ENCODE measurements around the gene SLC27A1.

Gene SLC27A1

DNA sequence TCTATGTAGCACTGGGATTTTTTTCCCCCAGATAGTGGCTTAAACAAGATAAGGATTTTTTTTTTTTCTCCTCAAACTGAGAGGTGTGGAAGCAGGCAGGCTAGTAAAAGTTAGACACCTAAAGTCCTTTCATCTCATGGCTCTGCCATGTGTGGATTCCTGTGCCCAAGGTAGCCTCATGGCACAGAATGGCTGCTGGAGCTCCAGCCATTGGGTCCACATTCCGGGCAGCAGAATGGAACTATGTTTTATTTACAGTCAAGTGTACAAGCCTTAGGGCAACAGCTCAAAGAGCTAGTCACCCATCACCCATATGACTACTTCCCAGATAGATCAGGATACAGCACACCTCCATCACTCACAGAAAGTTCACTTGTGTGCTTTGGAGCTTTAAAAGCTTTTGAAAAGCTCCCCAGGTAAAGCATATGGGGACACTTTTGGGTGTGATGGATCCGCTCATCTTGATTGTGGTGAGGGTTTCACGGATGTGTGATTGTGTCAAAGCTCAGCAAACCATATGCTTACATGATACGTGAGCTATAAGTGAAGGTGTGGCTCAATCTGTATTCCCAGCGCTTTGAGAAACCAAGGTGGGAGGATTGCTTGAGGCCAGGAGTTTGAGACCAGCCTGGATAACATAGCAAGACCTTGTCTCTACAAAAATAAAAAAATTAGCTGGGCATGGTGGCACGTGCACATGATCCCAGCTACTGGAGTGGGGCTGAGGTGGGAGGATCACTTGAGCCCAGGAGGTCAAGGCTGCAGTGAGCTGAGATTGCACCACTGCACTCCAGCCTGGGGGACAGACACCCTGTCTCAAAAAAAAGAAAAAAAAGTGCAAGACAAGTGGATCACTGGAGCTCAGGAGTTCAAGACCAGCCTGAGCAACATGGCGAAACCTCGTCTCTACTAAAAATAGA lies 59.2 kb downstream of the SLC27A1 start:
- Mint-ChIP-seq H3K4me1 (peaks cover 58% of the 10 kb centered on the region), H3K4me3 (peak overlapping the region; percentile 83), H3K36me3 (peaks cover 33% of the 10 kb centered on the region), H3K27me3 (no peaks in the 10 kb centered on the region), H3K9me3 (peaks cover 6% of the 10 kb centered on the region), H3K27ac (peak overlapping the region; percentile 76)
- no peak for ATAC-seq

- H3K4me3 Mint-ChIP-seq: no peak overlapping the region
- no peaks in the 10 kb centered on the region for H3K27me3 Mint-ChIP-seq
- H3K9me3 Mint-ChIP-seq: peaks cover 4% of the 10 kb centered on the region
- peaks cover 48% of the 10 kb centered on the region for H3K4me1 Mint-ChIP-seq
- H3K36me3 Mint-ChIP-seq: peaks cover 33% of the 10 kb centered on the region
- peak overlapping the region; percentile 76 for H3K27ac Mint-ChIP-seq
- no peak for ATAC-seq
These were observed 60.3 kb downstream of the SLC27A1 start for GRCh38 chr19:17530586-17530985.

DNA sequence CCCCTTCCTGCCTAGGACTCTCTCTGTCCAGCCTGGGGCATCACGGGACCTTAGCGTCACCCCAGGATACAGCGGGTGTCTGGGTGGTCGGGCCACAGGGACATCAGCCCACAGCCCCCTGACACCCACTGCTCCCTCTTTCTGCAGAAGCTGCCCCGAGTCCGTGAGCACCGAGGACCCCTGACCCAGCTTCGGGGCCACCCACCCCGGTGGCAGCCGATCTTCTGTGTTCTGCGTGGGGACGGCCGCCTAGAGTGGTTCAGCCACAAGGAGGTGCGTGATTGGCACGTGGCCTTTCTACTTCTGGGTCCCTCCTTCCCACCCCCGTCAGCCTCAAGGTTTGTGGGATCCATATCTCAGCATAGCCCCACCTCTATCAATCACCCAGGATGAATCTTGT lies 61.8 kb downstream of the SLC27A1 start:
- Mint-ChIP-seq H3K4me1 (peaks cover 38% of the 10 kb centered on the region), H3K27ac (no peak overlapping the region), H3K36me3 (peaks cover 39% of the 10 kb centered on the region), H3K4me3 (no peak overlapping the region), H3K9me3 (peaks cover 4% of the 10 kb centered on the region), H3K27me3 (no peaks in the 10 kb centered on the region)
- ATAC-seq: no peak

- ATAC-seq: no peak
- H3K27me3 Mint-ChIP-seq: no peaks in the 10 kb centered on the region
These were observed 62.2 kb downstream of the SLC27A1 start for GRCh38 chr19:17532557-17532956.

DNA sequence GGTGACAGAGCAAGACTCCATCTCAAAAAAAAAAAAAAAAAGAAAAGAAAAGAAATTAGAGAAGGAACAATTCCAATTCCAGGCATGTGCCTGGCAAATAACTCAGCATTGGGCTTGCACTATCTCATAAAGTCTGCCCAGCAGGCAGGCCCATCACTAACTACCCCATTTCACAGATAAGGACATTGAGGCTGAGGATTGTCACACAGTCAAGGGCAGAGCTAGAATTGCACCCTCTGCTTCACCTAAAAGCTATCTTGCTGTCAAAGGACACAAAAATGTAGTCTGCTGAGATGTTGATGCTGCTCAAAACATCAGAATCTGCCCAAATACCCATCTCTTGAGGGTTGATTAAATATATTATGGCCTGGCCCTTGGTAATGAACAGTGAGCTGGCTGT lies 64.4 kb downstream of the SLC27A1 start:
- peaks cover 50% of the 10 kb centered on the region for H3K36me3 Mint-ChIP-seq
- H3K4me3 Mint-ChIP-seq: no peak overlapping the region
- ATAC-seq: no peak
- no peaks in the 10 kb centered on the region for H3K27me3 Mint-ChIP-seq
- no peak overlapping the region for H3K27ac Mint-ChIP-seq
- peaks cover 42% of the 10 kb centered on the region for H3K4me1 Mint-ChIP-seq
- H3K9me3 Mint-ChIP-seq: no peaks in the 10 kb centered on the region

More at GRCh38 chr19:17532557-17532956, 62.2 kb downstream of the SLC27A1 start:
- Mint-ChIP-seq H3K36me3 (peaks cover 43% of the 10 kb centered on the region), H3K4me1 (peaks cover 41% of the 10 kb centered on the region), H3K9me3 (peaks cover 4% of the 10 kb centered on the region), H3K4me3 (no peak overlapping the region), H3K27ac (peak overlapping the region; percentile 19)

- Mint-ChIP-seq H3K9me3 (no peaks in the 10 kb centered on the region), H3K27me3 (no peaks in the 10 kb centered on the region), H3K4me1 (peaks cover 40% of the 10 kb centered on the region), H3K27ac (no peak overlapping the region), H3K36me3 (peaks cover 60% of the 10 kb centered on the region), H3K4me3 (no peak overlapping the region)
- ATAC-seq: no peak
These were observed 66.6 kb downstream of the SLC27A1 start for GRCh38 chr19:17536955-17537354.

- ATAC-seq: peak; percentile 54
- Mint-ChIP-seq H3K36me3 (peaks cover 64% of the 10 kb centered on the region), H3K27me3 (no peaks in the 10 kb centered on the region), H3K9me3 (no peaks in the 10 kb centered on the region), H3K4me1 (peaks cover 55% of the 10 kb centered on the region), H3K27ac (peak overlapping the region; percentile 76), H3K4me3 (peak overlapping the region; percentile 70)
These were observed 68.4 kb downstream of the SLC27A1 start for GRCh38 chr19:17538684-17539237.

DNA sequence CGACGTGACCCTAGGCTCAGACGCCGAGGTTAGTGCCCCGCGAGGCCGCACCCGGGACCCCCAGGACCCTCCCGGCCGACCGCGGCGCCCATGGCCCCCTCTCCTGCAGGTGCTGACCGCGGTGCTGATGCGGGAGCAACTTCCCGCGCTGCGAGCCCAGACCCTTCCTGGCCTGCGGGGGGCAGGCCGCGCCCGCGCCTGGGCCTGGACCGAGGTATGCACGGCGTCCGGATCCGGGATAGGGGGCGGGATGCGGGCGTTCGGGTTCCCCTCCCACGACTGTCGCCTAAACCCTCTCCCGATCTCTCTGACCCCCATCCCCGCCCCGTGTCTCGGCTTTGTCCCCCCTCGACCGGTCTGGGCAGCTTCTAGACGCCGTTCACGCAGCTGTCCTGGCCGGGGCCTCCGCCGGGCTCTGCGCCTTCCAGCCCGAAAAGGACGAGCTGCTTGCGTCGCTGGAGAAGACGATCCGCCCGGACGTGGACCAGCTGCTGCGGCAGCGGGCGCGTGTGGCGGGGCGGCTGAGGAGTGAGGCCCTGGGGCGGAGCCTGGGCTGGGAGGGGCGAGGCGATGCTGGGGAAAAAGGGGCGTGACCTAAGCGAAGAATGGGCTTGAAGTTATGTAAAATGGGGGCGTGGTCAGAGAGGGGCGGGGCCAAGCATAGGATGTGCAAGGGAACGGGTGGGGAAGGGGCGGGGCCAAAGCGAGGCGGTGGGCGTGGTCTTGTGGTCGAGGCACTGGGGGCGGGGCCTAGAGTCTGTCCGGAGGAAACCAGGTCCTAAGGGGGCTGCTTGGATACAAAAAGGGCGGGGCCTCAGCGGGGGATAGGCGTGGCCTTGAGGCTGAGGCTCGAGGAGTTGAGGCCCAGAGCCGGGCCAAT lies 69.2 kb downstream of the SLC27A1 start:
- Mint-ChIP-seq H3K27me3 (no peaks in the 10 kb centered on the region), H3K36me3 (peaks cover 64% of the 10 kb centered on the region), H3K4me3 (peak overlapping the region; percentile 84), H3K9me3 (no peaks in the 10 kb centered on the region), H3K27ac (peak overlapping the region; percentile 76), H3K4me1 (peaks cover 60% of the 10 kb centered on the region)
- peak; percentile 91 for ATAC-seq

DNA sequence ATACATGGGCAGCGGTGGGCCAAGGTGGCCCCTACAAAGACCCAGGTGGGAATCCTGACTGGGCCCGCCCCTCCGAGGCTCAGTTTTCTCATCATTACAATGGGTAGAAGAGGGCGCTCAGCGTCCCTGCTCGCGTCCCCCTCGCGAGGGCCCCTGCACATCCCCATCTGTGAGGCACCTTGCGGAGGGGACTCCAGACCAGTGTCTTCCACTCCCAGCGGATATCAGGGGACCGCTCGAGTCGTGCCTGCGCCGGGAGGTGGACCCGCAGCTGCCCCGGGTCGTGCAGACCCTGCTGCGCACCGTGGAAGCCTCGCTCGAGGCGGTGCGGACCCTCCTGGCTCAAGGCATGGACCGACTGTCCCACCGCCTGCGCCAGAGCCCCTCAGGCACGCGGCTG lies 69.8 kb downstream of the SLC27A1 start:
- Mint-ChIP-seq H3K36me3 (peaks cover 70% of the 10 kb centered on the region), H3K4me1 (peaks cover 66% of the 10 kb centered on the region), H3K4me3 (no peak overlapping the region), H3K27me3 (no peaks in the 10 kb centered on the region), H3K27ac (no peak overlapping the region), H3K9me3 (no peaks in the 10 kb centered on the region)
- ATAC-seq: no peak

- Mint-ChIP-seq H3K36me3 (peaks cover 74% of the 10 kb centered on the region), H3K4me1 (peaks cover 74% of the 10 kb centered on the region), H3K27ac (no peak overlapping the region), H3K27me3 (no peaks in the 10 kb centered on the region), H3K9me3 (no peaks in the 10 kb centered on the region), H3K4me3 (no peak overlapping the region)
- ATAC-seq: no peak
These were observed 70.9 kb downstream of the SLC27A1 start for GRCh38 chr19:17541184-17541759.

GRCh38 chr19:17542042-17542441 lies 71.7 kb downstream of the SLC27A1 start:
- no peak overlapping the region for H3K4me3 Mint-ChIP-seq
- ATAC-seq: no peak
- no peaks in the 10 kb centered on the region for H3K27me3 Mint-ChIP-seq
- H3K36me3 Mint-ChIP-seq: peaks cover 75% of the 10 kb centered on the region
- no peak overlapping the region for H3K27ac Mint-ChIP-seq
- peaks cover 69% of the 10 kb centered on the region for H3K4me1 Mint-ChIP-seq
- no peaks in the 10 kb centered on the region for H3K9me3 Mint-ChIP-seq

- Mint-ChIP-seq H3K4me1 (peaks cover 63% of the 10 kb centered on the region), H3K9me3 (peaks cover under 1% of the 10 kb centered on the region), H3K27ac (no peak overlapping the region), H3K27me3 (no peaks in the 10 kb centered on the region), H3K4me3 (no peak overlapping the region), H3K36me3 (peaks cover 69% of the 10 kb centered on the region)
- ATAC-seq: no peak
These were observed 72.7 kb downstream of the SLC27A1 start for GRCh38 chr19:17542793-17543582.

DNA sequence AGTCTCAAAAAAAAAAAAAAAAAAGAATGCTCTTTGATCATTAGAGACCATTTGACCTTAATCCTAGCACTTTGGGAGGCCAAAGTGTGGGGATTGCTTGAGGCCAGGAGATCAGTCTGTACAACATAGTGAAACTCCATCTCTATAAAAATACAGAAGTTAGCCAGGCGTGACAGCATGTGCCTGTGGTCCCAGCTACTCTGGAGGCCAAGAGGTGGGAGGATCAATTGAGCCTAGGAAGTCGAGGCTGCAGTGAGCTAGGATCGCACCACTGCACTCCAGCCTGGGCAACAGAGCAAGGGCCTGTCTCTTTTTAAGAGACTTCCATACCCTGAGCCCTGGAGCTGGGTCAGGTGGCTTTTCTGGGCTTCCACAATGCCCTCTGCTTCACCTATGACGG lies 73.7 kb downstream of the SLC27A1 start:
- peaks cover 62% of the 10 kb centered on the region for H3K4me1 Mint-ChIP-seq
- H3K36me3 Mint-ChIP-seq: peaks cover 70% of the 10 kb centered on the region
- no peak for ATAC-seq
- peaks cover 3% of the 10 kb centered on the region for H3K9me3 Mint-ChIP-seq
- no peaks in the 10 kb centered on the region for H3K27me3 Mint-ChIP-seq
- no peak overlapping the region for H3K27ac Mint-ChIP-seq
- no peak overlapping the region for H3K4me3 Mint-ChIP-seq

DNA sequence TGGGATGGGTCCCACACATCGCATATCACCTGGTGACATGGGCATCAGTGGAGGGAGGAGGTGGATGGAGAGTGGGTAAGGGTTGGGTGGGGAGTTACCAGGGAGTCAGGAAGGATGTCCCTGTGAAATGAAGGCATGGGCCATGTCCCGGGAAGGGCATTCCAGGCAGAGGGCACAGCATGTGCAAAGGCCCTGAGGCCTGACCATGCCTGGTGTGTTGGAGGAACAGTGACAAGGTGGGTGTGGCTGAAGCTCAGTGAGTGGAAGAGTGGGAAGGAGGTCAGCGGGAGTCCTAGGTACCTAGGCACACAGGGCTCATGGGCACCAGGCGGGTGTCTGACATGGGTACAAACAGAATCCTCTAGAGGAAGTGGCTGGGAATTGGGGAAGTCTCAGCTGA lies 74.1 kb downstream of the SLC27A1 start:
- peaks cover 5% of the 10 kb centered on the region for H3K9me3 Mint-ChIP-seq
- peaks cover 73% of the 10 kb centered on the region for H3K36me3 Mint-ChIP-seq
- H3K27ac Mint-ChIP-seq: no peak overlapping the region
- no peak overlapping the region for H3K4me3 Mint-ChIP-seq
- H3K4me1 Mint-ChIP-seq: peaks cover 62% of the 10 kb centered on the region
- no peaks in the 10 kb centered on the region for H3K27me3 Mint-ChIP-seq
- ATAC-seq: no peak
